Astrocyte of the hippocampus (primary cell): ENCODE measurements around the gene NEFH.
"Not testable (repeated sequence)": the region's sequence is repeated elsewhere in the genome, so short reads cannot be mapped to it uniquely, and the experiment has no call there.

Experiments
- DNase-seq: peaks from one replicate; pipeline ENCODE4 v3.0.0; 2011; ENCODE audit warnings: low read depth, low spot score

NEFH gene, protein sequence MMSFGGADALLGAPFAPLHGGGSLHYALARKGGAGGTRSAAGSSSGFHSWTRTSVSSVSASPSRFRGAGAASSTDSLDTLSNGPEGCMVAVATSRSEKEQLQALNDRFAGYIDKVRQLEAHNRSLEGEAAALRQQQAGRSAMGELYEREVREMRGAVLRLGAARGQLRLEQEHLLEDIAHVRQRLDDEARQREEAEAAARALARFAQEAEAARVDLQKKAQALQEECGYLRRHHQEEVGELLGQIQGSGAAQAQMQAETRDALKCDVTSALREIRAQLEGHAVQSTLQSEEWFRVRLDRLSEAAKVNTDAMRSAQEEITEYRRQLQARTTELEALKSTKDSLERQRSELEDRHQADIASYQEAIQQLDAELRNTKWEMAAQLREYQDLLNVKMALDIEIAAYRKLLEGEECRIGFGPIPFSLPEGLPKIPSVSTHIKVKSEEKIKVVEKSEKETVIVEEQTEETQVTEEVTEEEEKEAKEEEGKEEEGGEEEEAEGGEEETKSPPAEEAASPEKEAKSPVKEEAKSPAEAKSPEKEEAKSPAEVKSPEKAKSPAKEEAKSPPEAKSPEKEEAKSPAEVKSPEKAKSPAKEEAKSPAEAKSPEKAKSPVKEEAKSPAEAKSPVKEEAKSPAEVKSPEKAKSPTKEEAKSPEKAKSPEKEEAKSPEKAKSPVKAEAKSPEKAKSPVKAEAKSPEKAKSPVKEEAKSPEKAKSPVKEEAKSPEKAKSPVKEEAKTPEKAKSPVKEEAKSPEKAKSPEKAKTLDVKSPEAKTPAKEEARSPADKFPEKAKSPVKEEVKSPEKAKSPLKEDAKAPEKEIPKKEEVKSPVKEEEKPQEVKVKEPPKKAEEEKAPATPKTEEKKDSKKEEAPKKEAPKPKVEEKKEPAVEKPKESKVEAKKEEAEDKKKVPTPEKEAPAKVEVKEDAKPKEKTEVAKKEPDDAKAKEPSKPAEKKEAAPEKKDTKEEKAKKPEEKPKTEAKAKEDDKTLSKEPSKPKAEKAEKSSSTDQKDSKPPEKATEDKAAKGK

DNA sequence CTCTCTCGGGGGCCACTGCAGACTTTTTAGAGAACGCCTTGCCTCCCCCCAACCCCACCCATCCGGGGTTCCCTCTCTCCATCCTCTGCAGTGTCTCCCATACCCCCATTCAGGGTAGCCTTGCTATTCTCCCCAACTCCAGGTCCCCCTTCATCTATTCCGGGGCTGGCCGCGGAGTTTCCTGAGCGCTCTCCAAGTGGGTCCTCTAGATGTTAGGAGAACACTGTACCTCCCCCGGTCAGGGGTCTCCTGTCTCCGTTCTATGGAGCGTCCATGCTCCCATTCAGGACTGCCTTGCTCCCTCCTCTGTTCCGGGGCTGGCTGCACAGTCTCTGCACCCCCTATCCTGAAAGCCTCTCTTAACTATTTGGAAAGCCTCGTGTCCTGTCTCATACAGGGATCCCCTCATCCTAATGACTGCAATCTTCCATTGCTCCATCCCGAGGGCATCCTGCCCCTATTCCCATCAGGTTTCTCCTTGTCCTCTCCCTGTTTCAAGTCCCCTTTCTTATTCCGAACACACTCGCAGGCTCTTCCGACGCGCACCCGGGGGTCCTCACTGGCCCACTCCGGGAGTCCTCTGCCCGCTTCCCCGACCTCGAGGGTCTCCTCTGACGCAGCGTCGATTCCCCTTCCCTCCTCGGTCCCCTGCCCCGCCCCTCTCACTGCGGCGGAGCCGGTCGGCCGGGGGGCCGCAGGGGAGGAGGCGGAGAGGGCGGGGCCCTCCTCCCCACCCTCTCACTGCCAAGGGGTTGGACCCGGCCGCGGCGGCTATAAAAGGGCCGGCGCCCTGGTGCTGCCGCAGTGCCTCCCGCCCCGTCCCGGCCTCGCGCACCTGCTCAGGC, at the start of gene NEFH:
Gene NEFH, plus strand, starts transcription at position 802 of the 845 bp plus-strand sequence. CDS start 45 bp downstream, outside the sequence.
- DNase-seq: peak; percentile 5

DNA sequence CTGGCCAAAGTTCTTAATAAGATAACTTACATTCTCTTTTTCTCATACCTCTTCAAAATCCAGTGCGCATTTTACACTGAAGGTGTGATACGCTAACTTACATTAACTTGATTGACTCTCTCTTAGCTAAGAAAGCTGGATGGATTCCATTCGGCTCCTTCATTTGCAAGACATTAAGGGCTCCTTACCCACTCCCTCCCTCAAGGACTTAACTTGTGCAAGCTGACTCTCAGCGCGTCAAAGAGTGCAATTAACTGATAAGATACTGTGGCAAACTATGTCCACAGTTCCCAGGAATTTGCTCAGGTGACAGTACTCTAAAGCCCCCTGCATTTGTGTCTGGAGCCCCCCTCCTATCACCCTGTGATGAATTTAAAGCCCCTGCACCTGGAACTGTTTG, 48.0 kb upstream of the NEFH start:
- no peak for DNase-seq

DNA sequence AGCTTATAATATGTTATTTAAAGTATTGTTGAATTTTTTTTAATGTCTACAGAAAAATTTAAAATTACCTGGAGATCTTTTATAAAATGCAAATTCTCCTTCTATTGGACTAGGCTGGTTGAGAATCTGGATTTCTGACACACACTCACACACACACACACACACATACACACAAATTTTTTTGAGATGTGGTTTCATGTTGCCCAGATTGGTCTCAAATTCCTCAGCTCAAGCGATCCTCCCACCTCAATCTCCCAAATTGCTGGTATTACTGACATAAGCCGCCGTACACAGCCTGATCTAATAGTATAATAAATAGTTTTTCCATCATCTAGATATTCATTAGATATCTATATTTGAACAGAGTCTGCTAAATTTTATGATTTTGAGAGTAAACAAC, 46.2 kb upstream of the NEFH start:
- DNase-seq: no peak

DNA sequence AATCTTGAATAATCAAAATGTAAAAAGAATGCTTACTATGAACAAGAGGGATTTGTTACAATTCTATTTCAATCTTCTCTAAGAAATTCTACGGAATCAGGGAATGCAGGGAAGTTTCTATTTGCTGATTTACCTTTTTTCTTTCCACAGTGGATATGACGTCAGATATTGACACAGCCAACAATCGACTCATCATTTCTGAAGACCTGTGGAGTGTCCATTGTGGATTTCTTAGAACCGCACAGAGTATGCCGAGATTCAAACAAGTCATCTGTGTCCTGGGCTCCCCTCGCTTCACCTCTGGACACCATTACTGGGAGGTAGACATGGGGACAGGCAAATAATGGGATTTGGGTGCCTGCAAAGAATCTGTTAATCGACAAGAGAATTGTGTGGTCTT, 45.7 kb upstream of the NEFH start:
- DNase-seq: no peak

DNA sequence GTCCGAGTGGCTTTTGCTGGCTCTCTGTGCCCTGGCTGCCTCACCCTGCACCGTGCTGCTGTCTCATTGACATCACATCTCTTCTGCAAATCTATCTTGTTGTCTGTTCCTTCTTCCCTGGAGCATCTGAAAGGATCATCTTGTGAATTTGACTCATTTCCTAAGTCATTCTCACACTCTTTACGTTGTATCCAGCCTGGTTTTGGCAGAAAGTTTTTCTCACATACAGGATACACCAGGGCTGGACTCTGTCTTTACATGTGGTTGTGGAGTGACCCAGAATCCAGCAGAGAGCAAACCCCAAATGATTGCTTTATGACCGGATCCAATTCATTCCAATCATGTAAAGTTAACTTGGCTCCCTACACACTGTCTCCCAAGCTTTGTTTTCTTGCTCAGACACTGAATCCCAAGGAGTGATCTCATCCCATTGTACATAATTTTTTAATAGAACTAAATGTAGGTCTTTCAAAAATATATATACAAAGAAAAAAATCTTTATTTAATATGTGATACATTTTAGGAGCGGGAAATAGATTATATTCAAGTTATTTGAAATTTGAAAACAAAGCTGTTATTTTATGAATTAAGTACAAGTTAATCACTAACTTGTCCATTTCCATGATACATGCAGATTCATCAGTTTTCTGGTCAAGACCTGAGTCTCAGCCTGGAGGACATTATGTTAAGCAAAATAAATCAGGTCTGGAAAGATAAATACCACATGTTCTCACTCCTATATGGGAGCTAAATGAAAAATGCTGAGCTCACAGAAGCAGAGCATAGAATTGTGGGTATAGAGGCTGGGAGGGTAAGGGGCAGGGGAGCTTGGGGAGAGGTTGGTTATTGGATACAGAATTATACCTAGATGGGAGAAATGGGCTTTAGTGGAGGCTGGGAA, 44.5 kb upstream of the NEFH start:
- no peak for DNase-seq

GRCh38 chr22:29438283-29438682, 41.7 kb upstream of the NEFH start, which contains the start of gene RFPL1:
Gene RFPL1 (plus strand): TSS chr22:29438583.
- not testable (repeated sequence) for DNase-seq

- DNase-seq: no peak
Measured at GRCh38 chr22:29442976-29443375, 37.0 kb upstream of the NEFH start.

DNA sequence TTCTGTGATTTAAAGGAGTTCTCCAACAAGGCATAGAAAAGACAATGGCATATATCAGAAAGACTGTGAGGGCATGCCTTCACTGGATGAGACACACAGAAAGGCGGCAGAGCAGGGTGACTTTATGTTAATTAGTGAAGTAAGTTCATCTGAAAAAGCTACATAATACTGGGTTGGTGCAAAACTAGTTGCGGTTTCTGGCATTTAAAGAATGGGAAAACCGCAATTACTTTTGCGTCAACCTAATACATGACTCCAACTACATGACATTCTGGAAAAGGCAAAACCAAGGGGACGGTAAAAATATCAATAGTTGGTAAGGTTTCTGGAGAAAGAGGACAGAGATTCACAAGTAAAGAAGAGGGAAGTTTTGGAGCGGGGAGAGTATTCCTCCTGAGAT, 36.6 kb upstream of the NEFH start:
- DNase-seq: peak; percentile 21

- no peak for DNase-seq
Measured at GRCh38 chr22:29443861-29444792, 35.9 kb upstream of the NEFH start.

GRCh38 chr22:29445508-29445907, 34.5 kb upstream of the NEFH start:
- no peak for DNase-seq

DNA sequence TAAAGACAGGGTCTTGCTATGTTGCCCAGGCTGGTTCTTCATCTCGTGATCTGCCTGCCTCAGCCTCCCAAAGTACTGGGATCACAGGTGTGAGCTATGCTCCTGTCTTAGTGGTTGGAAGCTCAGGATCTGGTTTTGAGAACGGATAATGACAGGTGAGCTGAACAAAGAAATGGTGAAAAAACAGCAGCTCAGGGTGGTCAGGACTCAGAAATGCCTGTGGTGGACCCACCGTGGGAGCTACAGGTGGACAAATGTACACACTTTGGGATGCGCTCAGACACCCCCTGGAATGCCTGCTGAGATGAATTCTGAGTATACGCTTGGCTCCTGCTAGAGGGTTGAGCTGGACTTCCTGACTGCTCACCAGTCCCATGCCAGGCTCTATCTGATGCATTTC, 32.1 kb upstream of the NEFH start:
- no peak for DNase-seq

GRCh38 chr22:29449296-29449875, 30.6 kb upstream of the NEFH start:
- no peak for DNase-seq

GRCh38 chr22:29450222-29450621, 29.8 kb upstream of the NEFH start:
- DNase-seq: no peak

- DNase-seq: no peak
Measured at GRCh38 chr22:29451863-29452262, 28.2 kb upstream of the NEFH start.

- DNase-seq: no peak
Measured at GRCh38 chr22:29454276-29454675, 25.7 kb upstream of the NEFH start.

GRCh38 chr22:29456211-29456671, 23.8 kb upstream of the NEFH start:
- peak; percentile 56 for DNase-seq

DNA sequence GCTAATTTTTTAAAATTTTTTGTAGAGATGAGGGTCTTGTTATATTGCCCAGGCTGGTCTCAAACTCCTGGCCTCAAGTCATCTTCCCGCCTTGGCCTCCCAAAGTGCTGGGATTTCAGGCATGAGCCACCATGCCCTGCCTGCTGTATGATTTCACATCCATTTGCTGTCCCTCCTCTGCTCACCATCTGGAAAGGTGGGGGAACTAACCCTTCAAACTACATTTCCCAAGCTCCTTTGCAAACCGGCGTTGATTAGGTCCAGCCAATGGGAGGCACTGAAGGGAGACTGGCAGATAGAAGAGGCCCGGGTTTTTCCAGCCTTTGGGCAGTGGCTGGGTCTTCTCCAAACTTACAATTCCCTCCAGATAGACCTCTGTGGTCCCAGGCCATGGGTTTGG, 22.3 kb upstream of the NEFH start:
- peak; percentile 49 for DNase-seq

DNA sequence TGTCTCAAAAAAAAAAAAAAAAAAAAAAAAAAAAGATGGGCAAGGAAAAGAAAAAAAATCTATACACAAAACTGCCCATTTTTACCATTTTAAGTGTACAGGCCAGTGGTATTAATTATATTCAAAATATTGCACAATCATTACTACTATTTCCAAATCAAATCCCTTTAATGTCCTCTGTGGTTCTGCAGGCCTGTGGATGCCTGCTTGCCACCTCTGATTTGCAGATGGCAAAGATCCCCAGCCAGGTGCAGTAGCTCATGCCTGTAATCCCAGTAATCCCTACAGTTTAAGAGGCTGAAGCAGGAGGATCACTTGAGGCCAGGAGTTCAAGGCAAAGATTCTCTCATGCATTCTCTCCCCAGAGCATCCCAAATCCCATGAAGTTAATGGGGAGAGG, 21.5 kb upstream of the NEFH start:
- DNase-seq: no peak

DNA sequence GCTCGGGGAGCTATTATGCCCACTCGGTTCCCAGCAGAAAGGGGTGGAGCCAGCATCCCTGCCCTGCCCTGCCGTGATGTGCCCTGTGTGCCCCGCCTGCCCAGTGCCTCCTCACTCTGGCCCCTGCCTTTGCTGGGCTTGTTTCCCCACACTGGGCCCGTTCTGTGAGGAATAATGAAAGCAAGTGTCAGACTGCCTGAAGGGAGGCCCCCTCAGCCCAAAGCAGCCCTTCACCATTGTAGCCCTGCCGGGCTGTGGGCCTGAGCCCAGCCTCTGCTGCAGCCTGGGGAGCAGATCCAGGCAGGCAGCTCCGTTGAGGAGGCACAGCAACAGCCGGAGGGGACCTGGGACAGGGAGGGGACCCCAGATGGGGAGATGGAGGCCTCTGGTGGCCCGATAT, 20.2 kb upstream of the NEFH start:
- DNase-seq: no peak
